ENCODE results near the gene GIPC2.
A peak's percentile ranks its signal among the peaks of the same experiment; 100 is the strongest.

Gene GIPC2

DNA sequence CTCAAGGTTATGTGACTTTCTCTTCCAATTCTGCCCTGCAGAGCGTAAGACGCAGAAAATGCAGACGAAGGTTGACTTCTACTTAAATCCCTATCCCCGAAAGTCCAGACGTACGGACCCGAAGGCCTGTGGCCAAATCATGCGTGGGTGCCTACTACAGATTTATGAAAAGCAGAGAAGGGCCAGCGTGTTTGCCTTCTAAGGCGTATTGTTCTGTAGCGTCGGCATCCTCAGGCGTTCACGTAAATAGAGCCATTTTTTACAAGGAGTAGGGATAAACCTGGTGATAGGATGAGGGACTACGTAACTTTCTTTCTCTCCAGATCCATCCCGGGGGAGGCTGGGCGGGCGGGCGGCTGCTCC lies 222 bp upstream of the GIPC2 start:
- peak overlapping the region; percentile 50 for H3K4me3 ChIP-seq (ENCODE audit: low read depth, low read length)
- no peak for DNase-seq (ENCODE audit: low read depth)
- TF ChIP-seq CTCF (IDR thresholded peaks at IDR 0.05; ENCODE audit: low read depth, low read length, missing control alignments): no peak
- in situ Hi-C loops (cut with HindIII; ENCODE audit: low sequenced_read_pairs): no loop called here

GRCh38 chr1:78047106-78047505 lies 1.3 kb downstream of the GIPC2 start:
- no peak for TF ChIP-seq CTCF (IDR thresholded peaks at IDR 0.05; ENCODE audit: low read depth, low read length, missing control alignments)
- no peak overlapping the region for H3K4me3 ChIP-seq (ENCODE audit: low read depth, low read length)
- no peak for DNase-seq (ENCODE audit: low read depth)
- in situ Hi-C loops (cut with HindIII; ENCODE audit: low sequenced_read_pairs): no loop called here

DNA sequence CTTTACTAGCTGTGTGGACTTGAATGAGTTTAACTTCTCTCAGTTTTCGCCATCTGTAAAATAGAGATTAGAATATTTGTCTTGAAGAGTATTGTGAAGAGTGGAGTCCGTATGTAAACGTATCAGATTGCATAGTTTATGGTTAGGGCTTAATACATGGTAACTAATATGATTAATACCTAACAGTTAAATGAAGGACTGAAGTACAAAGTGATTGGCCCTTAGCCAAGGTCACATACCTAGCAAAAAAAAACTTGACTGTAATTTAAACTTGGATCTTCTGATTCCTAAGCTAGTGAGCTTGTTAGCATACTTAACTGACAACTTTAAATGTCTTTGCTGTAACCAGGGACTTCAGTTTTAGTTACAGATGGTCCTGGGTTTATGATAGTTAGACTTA lies 1.9 kb downstream of the GIPC2 start:
- no peak overlapping the region for H3K4me3 ChIP-seq (ENCODE audit: low read depth, low read length)
- TF ChIP-seq CTCF (IDR thresholded peaks at IDR 0.05; ENCODE audit: low read depth, low read length, missing control alignments): no peak
- in situ Hi-C loops (cut with HindIII; ENCODE audit: low sequenced_read_pairs): no loop called here
- DNase-seq (ENCODE audit: low read depth): no peak

DNA sequence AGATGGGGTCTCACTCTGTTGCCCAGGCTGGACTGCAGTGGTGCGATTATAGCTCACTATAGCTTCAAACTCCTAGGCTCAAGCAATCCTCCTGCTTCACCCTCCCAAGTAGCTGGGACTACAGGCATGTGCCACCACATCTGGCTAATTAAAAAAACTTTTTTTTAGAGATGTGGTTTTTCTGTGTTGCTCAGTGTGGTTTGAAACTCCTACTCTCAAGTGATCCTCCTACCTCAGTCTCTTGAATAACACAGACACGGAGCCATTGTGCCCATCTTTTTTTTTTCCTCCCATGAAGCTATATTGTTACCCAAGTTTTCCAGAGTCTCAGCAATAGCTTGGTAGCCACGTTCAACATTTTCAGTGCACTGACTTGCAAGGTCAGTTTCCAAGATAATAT lies 2.7 kb downstream of the GIPC2 start:
- no peak for DNase-seq (ENCODE audit: low read depth)
- no peak overlapping the region for H3K4me3 ChIP-seq (ENCODE audit: low read depth, low read length)
- in situ Hi-C loops (cut with HindIII; ENCODE audit: low sequenced_read_pairs): no loop called here
- no peak for TF ChIP-seq CTCF (IDR thresholded peaks at IDR 0.05; ENCODE audit: low read depth, low read length, missing control alignments)

- no peak overlapping the region for H3K4me3 ChIP-seq (ENCODE audit: low read depth, low read length)
- TF ChIP-seq CTCF (IDR thresholded peaks at IDR 0.05; ENCODE audit: low read depth, low read length, missing control alignments): no peak
- DNase-seq (ENCODE audit: low read depth): no peak
- in situ Hi-C loops (cut with HindIII; ENCODE audit: low sequenced_read_pairs): no loop called here
Measured at GRCh38 chr1:78049396-78049795, 3.6 kb downstream of the GIPC2 start.

- no peak overlapping the region for H3K4me3 ChIP-seq (ENCODE audit: low read depth, low read length)
- in situ Hi-C loops (cut with HindIII; ENCODE audit: low sequenced_read_pairs): no loop called here
- DNase-seq (ENCODE audit: low read depth): no peak
- TF ChIP-seq CTCF (IDR thresholded peaks at IDR 0.05; ENCODE audit: low read depth, low read length, missing control alignments): no peak
Measured at GRCh38 chr1:78051005-78051404, 5.2 kb downstream of the GIPC2 start.

Measured in astrocyte of the cerebellum (primary cell).